Glomerular visceral epithelial cell (primary cell): ENCODE data around the gene PTPRN2.

Source experiments
- DNase-seq: peaks from one replicate; pipeline ENCODE4 v3.0.0-alpha.2; 2016; ENCODE audit errors: extremely low spot score

PTPRN2 gene

GRCh38 chr7:158489462-158490155, 98.0 kb downstream of the PTPRN2 start:
- DNase-seq: no peak

GRCh38 chr7:158488181-158488971, 99.2 kb downstream of the PTPRN2 start:
- no peak for DNase-seq

GRCh38 chr7:158487631-158488151, 99.9 kb downstream of the PTPRN2 start:
- no peak for DNase-seq

- DNase-seq: no peak
Observed at GRCh38 chr7:158486919-158487318, 100.7 kb downstream of the PTPRN2 start.

- no peak for DNase-seq
Observed at GRCh38 chr7:158484801-158485531, 102.7 kb downstream of the PTPRN2 start.

DNA sequence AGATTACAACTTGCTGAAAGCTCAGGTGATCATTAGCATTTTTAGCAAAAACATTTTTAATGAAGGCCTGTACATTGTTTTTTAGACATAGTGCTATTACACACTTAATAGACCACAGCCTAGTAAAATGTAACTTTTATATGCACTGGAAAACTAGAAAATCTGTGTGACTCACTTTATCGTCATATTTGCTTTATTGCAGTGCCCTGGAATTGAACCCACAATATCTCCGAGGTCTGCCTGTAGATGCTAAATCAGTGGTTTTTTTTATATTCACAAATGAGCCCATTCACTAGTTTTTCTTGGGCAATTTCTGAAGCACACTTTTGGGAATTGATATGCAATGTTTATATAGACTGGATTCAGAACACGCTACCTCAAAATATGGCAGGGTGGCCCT, 105.1 kb downstream of the PTPRN2 start:
- DNase-seq: no peak

DNA sequence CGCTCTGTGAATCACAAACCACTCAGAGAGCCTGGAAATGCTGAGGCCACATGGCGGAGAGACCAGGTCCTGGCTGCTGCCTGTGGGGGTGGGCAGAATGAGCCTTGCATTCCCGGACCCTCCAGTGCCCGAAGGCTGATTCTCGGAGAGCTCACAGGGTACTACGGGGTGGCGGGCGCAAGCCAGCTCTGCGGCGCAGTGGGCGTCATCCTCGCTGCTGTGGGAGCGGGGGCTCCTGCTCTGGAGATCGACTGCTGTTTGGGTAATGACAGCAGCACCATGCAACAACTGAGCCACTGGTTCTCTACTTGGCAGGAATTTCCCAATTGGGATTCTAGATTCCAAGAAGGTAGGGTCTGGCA, 108.0 kb downstream of the PTPRN2 start:
- DNase-seq: no peak

- no peak for DNase-seq
Observed at GRCh38 chr7:158479021-158479663, 108.5 kb downstream of the PTPRN2 start.

DNA sequence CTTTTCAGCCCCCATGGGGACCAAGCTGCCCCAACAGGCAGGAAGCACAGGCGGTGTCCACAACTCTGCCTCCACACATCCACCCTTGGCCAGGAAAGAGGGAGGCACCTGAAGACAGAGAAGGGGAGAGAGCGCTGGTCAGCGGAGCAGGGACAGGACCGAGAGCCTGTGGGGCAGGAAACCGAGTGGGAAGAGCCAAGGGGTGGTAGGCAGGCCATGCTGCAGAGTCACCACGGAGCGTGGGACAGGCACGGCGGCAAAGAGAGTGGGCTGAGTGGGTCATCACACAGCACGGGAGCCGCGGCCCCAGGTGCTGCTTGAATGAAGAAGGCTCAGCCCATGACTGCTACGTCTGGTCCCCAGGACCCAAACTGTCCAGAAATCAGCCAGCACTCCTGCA, 109.8 kb downstream of the PTPRN2 start:
- no peak for DNase-seq

DNA sequence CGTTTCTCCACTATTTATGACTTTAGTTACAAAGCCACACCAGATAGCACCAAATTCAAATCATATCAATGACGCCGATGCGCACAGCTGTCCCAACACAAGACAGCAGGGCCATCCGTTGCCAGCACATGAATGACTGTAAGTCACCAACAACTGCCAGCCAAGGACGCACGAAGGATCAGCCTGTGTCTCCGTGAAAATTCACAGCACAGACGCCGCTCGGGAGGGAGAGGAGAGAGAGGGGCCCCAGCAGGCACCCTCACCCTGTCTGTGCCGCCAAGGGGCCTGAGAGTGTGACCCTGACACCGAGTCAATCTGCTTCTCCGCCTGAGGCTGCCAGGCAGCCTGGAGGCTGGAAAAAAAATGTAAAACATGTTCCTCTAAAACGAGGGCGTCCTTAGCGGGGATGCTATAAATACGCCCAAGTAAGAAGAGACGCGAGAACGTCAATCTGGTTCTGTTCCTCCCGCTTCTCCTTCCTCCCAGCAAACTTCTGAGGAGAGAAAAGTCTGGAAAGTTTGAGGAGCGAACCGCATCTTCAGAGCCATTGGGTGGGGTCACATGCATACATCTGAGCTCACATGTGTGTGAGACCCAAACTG, 111.2 kb downstream of the PTPRN2 start:
- DNase-seq: no peak

DNA sequence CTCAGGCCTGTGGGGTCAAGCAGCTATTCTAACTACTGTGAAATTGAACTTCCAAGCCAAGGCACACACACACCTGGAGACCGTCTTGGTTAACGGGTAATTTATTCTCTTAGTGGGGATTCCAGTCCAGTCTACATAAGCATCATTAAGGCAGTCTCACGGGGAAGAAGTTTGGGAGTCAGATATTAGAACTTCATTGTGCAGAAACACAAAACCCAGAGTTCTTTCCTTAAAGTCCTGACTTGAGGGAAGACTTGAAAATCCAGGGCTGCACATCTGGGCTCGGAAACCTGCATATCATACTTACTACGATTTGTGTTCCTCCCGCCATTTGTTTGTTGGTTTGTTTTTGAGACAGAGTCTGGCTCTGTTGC, 112.0 kb downstream of the PTPRN2 start:
- DNase-seq: no peak

- no peak for DNase-seq
Observed at GRCh38 chr7:158475036-158475678, 112.5 kb downstream of the PTPRN2 start.

GRCh38 chr7:158474488-158474887, 113.1 kb downstream of the PTPRN2 start:
- DNase-seq: no peak

DNA sequence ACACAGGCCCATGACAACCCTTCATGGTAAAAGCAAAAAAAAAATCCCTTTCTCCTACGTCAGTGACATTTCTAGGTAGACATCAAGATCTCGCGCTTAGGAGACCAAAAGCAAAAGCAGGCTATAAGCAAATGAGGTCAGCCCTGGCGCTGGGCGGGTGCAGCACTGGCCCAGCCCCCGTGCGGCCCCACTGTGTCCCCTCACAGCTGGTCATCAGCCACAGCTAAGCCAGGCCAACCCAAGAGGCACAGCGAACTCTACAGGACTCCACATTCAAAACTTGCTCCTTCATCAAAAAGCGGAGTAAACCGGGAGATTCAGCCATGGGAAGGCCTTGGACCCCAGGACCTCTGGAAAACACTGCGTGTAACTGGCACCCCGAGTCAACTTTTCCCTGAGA, 113.7 kb downstream of the PTPRN2 start:
- DNase-seq: no peak

DNA sequence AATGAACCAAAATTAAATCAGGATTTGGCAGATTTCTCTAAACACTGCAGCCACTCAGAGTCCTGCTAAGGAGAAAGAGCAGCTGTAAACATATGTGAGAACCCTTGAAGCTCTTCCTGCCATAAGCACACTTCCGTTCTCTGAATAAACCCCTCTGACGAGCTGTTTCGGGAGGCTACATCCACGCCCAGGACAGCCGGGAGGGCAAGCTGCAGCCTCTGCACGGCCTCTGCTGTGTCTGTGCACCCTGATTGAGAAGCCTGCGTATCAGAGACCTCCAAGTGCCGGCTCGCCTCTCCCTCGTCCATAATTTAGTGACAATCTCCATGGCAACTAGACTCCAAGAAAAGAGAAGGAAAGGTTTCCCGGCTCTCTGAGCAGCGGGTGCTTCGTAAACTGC, 114.4 kb downstream of the PTPRN2 start:
- DNase-seq: no peak

- DNase-seq: no peak
Observed at GRCh38 chr7:158472596-158472995, 115.0 kb downstream of the PTPRN2 start.

DNA sequence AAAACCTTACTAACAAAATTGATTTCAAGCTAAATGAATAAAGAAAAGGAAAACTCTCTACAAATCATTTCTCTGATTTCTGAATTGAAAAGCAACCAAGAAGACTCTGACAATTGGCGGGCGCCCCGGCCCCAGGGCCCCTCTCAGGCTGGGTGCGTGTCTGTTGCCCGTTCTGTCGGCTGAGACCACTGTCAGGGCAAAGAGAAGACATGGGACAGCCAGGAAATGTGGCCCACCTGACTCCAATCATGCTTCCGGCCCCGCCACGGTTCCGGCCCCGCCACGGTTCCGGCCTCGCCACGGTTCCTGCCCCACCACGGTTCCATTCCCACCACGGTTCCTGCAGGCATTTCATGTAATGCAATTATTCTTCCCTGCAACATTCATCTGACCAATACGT, 115.9 kb downstream of the PTPRN2 start:
- no peak for DNase-seq

- no peak for DNase-seq
Observed at GRCh38 chr7:158470336-158470735, 117.3 kb downstream of the PTPRN2 start.

DNA sequence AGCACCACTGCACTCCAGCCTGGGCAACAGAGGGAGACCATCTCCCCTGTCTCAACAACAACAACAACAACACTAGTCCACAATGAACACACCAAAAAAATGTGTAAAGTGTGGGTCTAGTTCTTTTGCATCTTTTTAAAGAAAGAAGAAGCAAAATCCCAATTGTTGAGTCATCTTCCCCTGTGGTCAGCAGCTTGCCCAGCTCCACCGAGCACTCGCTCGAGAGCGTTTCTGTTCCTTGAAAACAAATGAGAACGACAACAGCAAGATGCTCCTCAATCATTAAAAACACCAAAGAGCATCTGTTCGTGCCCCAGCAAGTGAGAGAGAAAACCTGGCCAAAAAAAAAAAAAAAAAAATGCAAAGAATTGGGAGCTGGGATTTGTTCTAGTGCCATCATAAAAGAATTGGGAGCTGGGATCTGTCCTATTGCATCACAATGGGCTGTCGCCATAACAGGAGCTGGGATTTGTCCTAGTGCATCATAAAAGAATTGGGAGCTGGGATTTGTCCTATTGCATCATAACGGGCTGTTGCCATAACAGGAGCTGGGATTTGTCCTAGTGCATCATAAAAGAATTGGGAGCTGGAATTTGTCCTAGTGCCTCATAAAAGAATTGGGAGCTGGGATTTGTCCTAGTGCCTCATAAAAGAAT, 118.1 kb downstream of the PTPRN2 start:
- DNase-seq: no peak

DNA sequence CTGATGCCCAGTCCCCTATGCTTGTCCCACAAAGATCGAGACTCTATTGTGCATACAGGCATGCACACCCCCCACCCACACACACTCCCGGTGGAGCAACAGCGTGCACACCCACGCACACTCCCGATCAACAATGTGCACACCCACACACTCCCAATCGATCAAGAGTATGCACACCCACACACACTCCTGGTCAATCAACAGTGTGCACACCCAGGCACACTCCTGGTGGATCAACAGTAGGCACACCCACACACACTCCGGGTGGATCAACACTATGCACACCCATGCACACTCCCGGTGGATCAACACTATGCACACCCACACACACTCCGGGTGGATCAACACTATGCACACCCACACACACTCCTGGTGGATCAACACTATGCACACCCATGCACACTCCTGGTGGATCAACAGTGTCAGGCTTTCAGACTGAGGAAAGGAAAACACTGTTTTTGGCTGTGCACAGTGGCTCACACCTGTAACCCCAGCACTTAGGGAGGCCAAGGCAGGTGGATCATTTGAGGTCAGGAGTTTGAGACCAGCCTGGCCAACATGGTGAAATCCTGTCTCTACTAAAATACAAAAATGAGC, 118.8 kb downstream of the PTPRN2 start:
- no peak for DNase-seq
